Germinal center (tissue), 1 donor: ENCODE data around the gene SPRR2F.

Source experiments
- DNase-seq: peaks from one replicate; pipeline ENCODE4 v3.0.0; 2012; ENCODE audit warnings: mixed read lengths, low spot score

SPRR2F gene

DNA sequence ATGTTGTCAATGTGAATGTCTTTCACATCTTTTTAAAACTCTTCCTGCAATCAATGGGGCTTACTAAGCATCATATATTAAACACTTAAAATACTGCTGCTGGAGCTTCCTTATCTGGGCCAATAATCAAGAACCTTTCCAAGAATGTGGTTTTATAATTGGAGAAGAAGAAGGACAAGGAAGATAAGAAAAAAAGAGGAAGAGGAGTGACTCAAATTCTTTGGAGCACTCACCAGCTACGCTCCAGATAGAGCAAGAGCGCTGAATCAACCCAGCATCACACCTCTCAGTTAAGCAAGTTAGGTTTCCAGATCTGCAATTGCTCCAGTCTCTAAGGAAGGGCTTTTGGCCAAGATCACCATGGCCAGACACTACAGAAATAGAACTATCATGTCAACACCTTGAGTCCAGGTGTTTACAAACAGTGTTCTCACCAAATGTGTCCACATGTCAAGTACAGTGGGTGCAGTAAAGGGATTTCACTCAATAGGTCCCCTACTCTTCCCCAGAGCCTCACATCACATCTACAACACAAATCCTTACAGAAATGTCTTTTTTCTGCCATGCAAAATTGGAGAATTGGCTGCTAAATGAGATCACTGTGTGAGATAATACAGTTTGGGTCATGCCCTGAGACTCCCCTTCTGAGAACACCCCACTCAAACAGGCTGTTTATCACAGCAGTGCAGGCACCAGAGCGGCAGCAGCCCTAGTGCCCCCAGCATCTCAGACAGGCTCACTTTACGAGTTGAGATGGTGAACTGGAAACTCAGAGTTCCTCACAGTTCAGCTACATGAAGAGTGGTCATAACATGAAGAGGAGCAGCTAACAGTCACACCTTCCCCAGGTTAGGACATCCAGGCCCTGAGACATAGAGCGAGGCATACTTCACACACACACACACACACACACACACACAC, 40.2 kb downstream of the SPRR2F start:
- DNase-seq, result no peak

GRCh38 chr1:153071511-153071910, 41.8 kb downstream of the SPRR2F start, which contains the start of gene SPRR2B:
Gene SPRR2B (minus strand): TSS chr1:153071611. CDS start chr1:153070839, 772 bp downstream.
- DNase-seq, result no peak

GRCh38 chr1:153070243-153070642, 43.1 kb downstream of the SPRR2F start:
- DNase-seq, result no peak
